SK-N-SH (cell line): ENCODE results near the gene TTC39C. TPM values are rescaled to one million over a fixed set of nuclear protein-coding genes. Genes with fewer than 3 reads are reported as not detected.

Experiments used
- CTCF ChIA-PET: fragments of 300-600, 350-600 bp; formaldehyde crosslinking; extraction: SDS; loops from one replicate; lab custom pipeline; 2021; lab: Yijun Ruan, JAX
- POLR2A ChIA-PET: fragments of 350-600 bp; sonication (Branson Sonifier 250); formaldehyde crosslinking; extraction: SDS; loops from one replicate; lab custom pipeline; 2020; ENCODE audit warnings: antibody characterized with exemption, inconsistent platforms; lab: Yijun Ruan, JAX
- DNase-seq: peaks from one replicate; pipeline ENCODE4 v3.0.0; 2012
- H2AFZ ChIP-seq: fragments of 200-600 bp; sonication (generic); 2 replicates; pipeline ENCODE4 v1.8.1; 2016; ENCODE audit warnings: antibody characterized with exemption, mild to moderate bottlenecking, low read depth
- H3F3A ChIP-seq: fragments of 200-600 bp; sonication (generic); replicated peaks from 2 replicates; pipeline ENCODE3; 2016; ENCODE audit warnings: antibody characterized with exemption, mild to moderate bottlenecking; ENCODE audit not compliant: insufficient read depth
- H3K27ac ChIP-seq, 2 experiments: fragments of 200-500 bp in 1 of 2; fragments of 200-600 bp in 1 of 2; sonication (Bioruptor generic) in 1 of 2; sonication (generic), shearing (Covaris generic) in 1 of 2; 2 replicates each; pipeline versions ENCODE4 v1.5.1 to v1.6.1; 2014 to 2016; ENCODE audit warnings: low read depth in 2 of 2, inconsistent platforms in 1 of 2, low read length in 1 of 2, mild to moderate bottlenecking in 1 of 2, mixed read lengths in 1 of 2
- H3K27me3 ChIP-seq: fragments of 200-600 bp; sonication (generic), shearing (Covaris generic); 2 replicates; pipeline ENCODE4 v1.6.1; 2016; ENCODE audit warnings: mixed run types; ENCODE audit not compliant: insufficient read depth
- H3K36me3 ChIP-seq, 2 experiments: fragments of 200-500 bp in 1 of 2; fragments of 200-600 bp in 1 of 2; sonication (Bioruptor generic) in 1 of 2; sonication (generic) in 1 of 2; replicated peaks in 1 of 2; 2 replicates each; pipeline versions ENCODE3 to v1.5.1; 2014 to 2016; ENCODE audit warnings: low read length in 1 of 2, mild to moderate bottlenecking in 1 of 2; ENCODE audit not compliant: insufficient read depth in 2 of 2, control insufficient read depth in 1 of 2
- H3K4me1 ChIP-seq, 2 experiments: fragments of 200-500 bp in 1 of 2; fragments of 200-600 bp in 1 of 2; sonication (Bioruptor generic) in 1 of 2; sonication (generic), shearing (Covaris generic) in 1 of 2; 2 replicates each; pipeline versions ENCODE4 v1.5.1 to v1.6.1; 2014 to 2016; ENCODE audit warnings: low read depth in 1 of 2, low read length in 1 of 2, mixed run types in 1 of 2; ENCODE audit not compliant: insufficient read depth in 2 of 2, control insufficient read depth in 1 of 2
- H3K4me2 ChIP-seq: fragments of 200-600 bp; sonication (generic), shearing (Covaris generic); 2 replicates; pipeline ENCODE4 v1.6.1; 2017; ENCODE audit warnings: mixed run types
- H3K4me3 ChIP-seq, 2 experiments: fragments of 200-500 bp in 1 of 2; fragments of 200-600 bp in 1 of 2; sonication (Bioruptor generic) in 1 of 2; sonication (generic), shearing (Covaris generic) in 1 of 2; 2 replicates each; pipeline versions ENCODE4 v1.5.1 to v1.8.1; 2014 to 2016; ENCODE audit warnings: low read depth in 2 of 2, inconsistent platforms in 1 of 2, low read length in 1 of 2, mild to moderate bottlenecking in 1 of 2, mixed read lengths in 1 of 2, moderate library complexity in 1 of 2
- H3K79me2 ChIP-seq: fragments of 200-600 bp; sonication (generic); 2 replicates; pipeline ENCODE4 v1.8.1; 2017; ENCODE audit warnings: mild to moderate bottlenecking; ENCODE audit not compliant: insufficient read depth
- H3K9ac ChIP-seq: fragments of 200-600 bp; sonication (generic); 2 replicates; pipeline ENCODE4 v1.6.1; 2017; ENCODE audit warnings: mixed run types
- H3K9me2 ChIP-seq: fragments of 200-600 bp; sonication (generic); 2 replicates; pipeline ENCODE4 v1.6.1; 2017; ENCODE audit warnings: mixed run types
- H3K9me3 ChIP-seq: fragments of 200-600 bp; sonication (generic); 2 replicates; pipeline ENCODE4 v1.6.1; 2017; ENCODE audit warnings: mixed run types, mild to moderate bottlenecking, moderate library complexity
- H4K20me1 ChIP-seq: fragments of 200-600 bp; sonication (generic); 2 replicates; pipeline ENCODE4 v1.6.1; 2017; ENCODE audit warnings: mild to moderate bottlenecking, mixed run types; ENCODE audit not compliant: insufficient read depth
- ELF1 ChIP-seq: IDR thresholded peaks from 2 replicates; pipeline ENCODE4 v1.4.0; 2012
- EP300 ChIP-seq, 2 experiments: IDR thresholded peaks; 2 replicates each; pipeline versions ENCODE4 v1.4.0 to v1.6.1; 2012; ENCODE audit warnings: borderline replicate concordance in 1 of 2, low read depth in 1 of 2, low read length in 1 of 2
- EZH2phosphoT487 ChIP-seq: fragments of 200-600 bp; sonication (generic); IDR thresholded peaks from 2 replicates; pipeline ENCODE4 v1.6.1; 2017; ENCODE audit warnings: low read depth, mixed run types, mild to moderate bottlenecking, antibody characterized with exemption, moderate library complexity, borderline replicate concordance
- FOSL2 ChIP-seq: IDR thresholded peaks from 2 replicates; pipeline ENCODE4 v1.4.0; 2012; ENCODE audit warnings: low read depth, mild to moderate bottlenecking, moderate library complexity, borderline replicate concordance
- FOXJ3 ChIP-seq: sonication (generic); formaldehyde crosslinking; IDR thresholded peaks from 2 replicates; pipeline ENCODE4 v1.5.1; 2020; ENCODE audit warnings: mild to moderate bottlenecking, missing genetic modification reagents
- FOXM1 ChIP-seq: IDR thresholded peaks from 2 replicates; pipeline ENCODE4 v1.4.0; 2012; ENCODE audit warnings: low read depth, mild to moderate bottlenecking
- GABPA ChIP-seq: IDR thresholded peaks from 2 replicates; pipeline ENCODE4 v1.4.0; 2012; ENCODE audit warnings: low read depth, mild to moderate bottlenecking
- GATA2 ChIP-seq: sonication (generic); formaldehyde crosslinking; IDR thresholded peaks from 2 replicates; pipeline ENCODE4 v1.5.0; 2020; ENCODE audit warnings: mild to moderate bottlenecking, missing genetic modification reagents
- JUND ChIP-seq: IDR thresholded peaks from 2 replicates; pipeline ENCODE4 v1.4.0; 2012
- MAX ChIP-seq: IDR thresholded peaks from 2 replicates; pipeline ENCODE4 v1.4.0; 2012; ENCODE audit warnings: low read depth
- NFIC ChIP-seq: IDR thresholded peaks from 2 replicates; pipeline ENCODE4 v1.4.0; 2012; ENCODE audit warnings: borderline replicate concordance
- RAD21 ChIP-seq: IDR thresholded peaks from 2 replicates; pipeline ENCODE4 v1.6.1; 2012; ENCODE audit warnings: mild to moderate bottlenecking, low read length
- REST ChIP-seq: IDR thresholded peaks from 2 replicates; pipeline ENCODE4 v1.6.1; 2012; ENCODE audit warnings: mild to moderate bottlenecking, low read depth, low read length, moderate library complexity
- RFX5 ChIP-seq: IDR thresholded peaks from 2 replicates; pipeline ENCODE4 v1.6.1; 2012; ENCODE audit warnings: mild to moderate bottlenecking, improper control_type of control experiment, low read length
- RXRA ChIP-seq: IDR thresholded peaks from 2 replicates; pipeline ENCODE4 v1.4.0; 2012; ENCODE audit warnings: low read depth, mild to moderate bottlenecking, borderline replicate concordance
- SMC3 ChIP-seq: IDR thresholded peaks from 2 replicates; pipeline ENCODE4 v1.6.1; 2012; ENCODE audit warnings: low read depth, low read length, improper control_type of control experiment
- TAF1 ChIP-seq: IDR thresholded peaks from 2 replicates; pipeline ENCODE4 v1.6.1; 2012; ENCODE audit warnings: low read depth, mild to moderate bottlenecking, low read length, moderate library complexity, borderline replicate concordance
- USF1 ChIP-seq: IDR thresholded peaks from 2 replicates; pipeline ENCODE4 v1.4.0; 2012; ENCODE audit warnings: low read depth, borderline replicate concordance
- WGBS: methylation state at CpG from one replicate; pipeline ENCODE4 v1.1.6; 2017; ENCODE audit warnings: low lambda C conversion rate; 5-methylcytosine and 5-hydroxymethylcytosine counted together
- polyA plus RNA-seq, 3 experiments: library from polyadenylated mRNA; depleted of rRNA; stranded (reverse); fragments of >200 nt; gene quantifications; 2 replicates each; pipeline ENCODE4 v1.2.3, GENCODE V29; 2012
- TF ChIP-seq, protein P1 (sequence below): fragments of 200-600 bp; sonication (generic); IDR thresholded peaks from 2 replicates; pipeline ENCODE4 v1.6.1; 2017; ENCODE audit warnings: antibody characterized with exemption, mild to moderate bottlenecking, moderate library complexity

The TTC39C gene
- polyA plus RNA-seq, 1 of the 3 experiments (the other 2 are of a cell fraction): 8.6 TPM

- no peaks in the 10 kb centered on the region for H3K27me3 ChIP-seq
- H3K9ac ChIP-seq: no peak overlapping the region
- H3K9me3 ChIP-seq: no peaks in the 10 kb centered on the region
- TF ChIP-seq NFIC: peak; percentile 65; the same call in 1 of the 2 replicates
- TF ChIP-seq FOXJ3: no peak
- no peak for TF ChIP-seq EZH2phosphoT487
- TF ChIP-seq USF1: no peak
- no peak for TF ChIP-seq RXRA
- TF ChIP-seq RAD21: no peak
- TF ChIP-seq FOSL2: no peak
- TF ChIP-seq, all 33 proteins: peak for 1
- CTCF ChIA-PET: interaction anchor here (2.1 kb wide), 1 partner anchor 9 kb away, joined by 5 read pairs; no protein-coding TSS in a partner anchor
- peaks cover 6% of the 10 kb centered on the region for H3F3A ChIP-seq
- no peak overlapping the region for H2AFZ ChIP-seq
- H3K4me2 ChIP-seq: peak overlapping the region; percentile 36; the same call in 1 of the 2 replicates
- peaks cover 10 to 12% of the 10 kb centered on the region in 2 experiments; a peak in 3 of 4 replicates for H3K4me1 ChIP-seq
- H4K20me1 ChIP-seq: peaks cover 27% of the 10 kb centered on the region
- H3K79me2 ChIP-seq: peaks cover 60% of the 10 kb centered on the region
- H3K4me3 ChIP-seq: no peak overlapping the region
- H3K9me2 ChIP-seq: no peaks in the 10 kb centered on the region
- H3K36me3 ChIP-seq: peaks cover 0 to 5% of the 10 kb centered on the region in 2 experiments
- WGBS: 86% methylated on average over 4 of the region's 4 CpGs
- H3K27ac ChIP-seq: no peak overlapping the region
- no peak for DNase-seq
- POLR2A ChIA-PET: no interaction called here
Measured at GRCh38 chr18:24022161-24022560, 7.6 kb downstream of the TTC39C start.

GRCh38 chr18:24023185-24023814 lies 8.7 kb downstream of the TTC39C start:
- H3K27me3 ChIP-seq: no peaks in the 10 kb centered on the region
- ChIA-PET POLR2A (interaction anchor here (1.6 kb wide), 1 partner anchor 8 kb away, joined by 6 read pairs; the partner anchor contains the start of gene TTC39C), CTCF (interaction anchor here (1.2 to 2.1 kb wide), 3 partner anchors 10 to 106 kb away, joined by 3 to 5 read pairs (median 3); no protein-coding TSS in a partner anchor)
- 98% methylated on average over 6 of the region's 6 CpGs for WGBS
- peaks cover 31% of the 10 kb centered on the region for H4K20me1 ChIP-seq
- H3K36me3 ChIP-seq: peaks cover 0 to 2% of the 10 kb centered on the region in 2 experiments
- peaks cover 11 to 13% of the 10 kb centered on the region in 2 experiments; a peak in 2 of 4 replicates for H3K4me1 ChIP-seq
- DNase-seq: peak; percentile 68
- no peak overlapping the region for H3K4me3 ChIP-seq
- peaks cover 9% of the 10 kb centered on the region for H3F3A ChIP-seq
- no peak overlapping the region for H3K9ac ChIP-seq
- H3K4me2 ChIP-seq: no peak overlapping the region
- no peaks in the 10 kb centered on the region for H3K9me2 ChIP-seq
- peaks cover 56% of the 10 kb centered on the region for H3K79me2 ChIP-seq
- no peak overlapping the region for H2AFZ ChIP-seq
- H3K9me3 ChIP-seq: no peaks in the 10 kb centered on the region
- no peak overlapping the region; a peak in 1 of 4 replicates for H3K27ac ChIP-seq
- TF ChIP-seq RAD21 (peak; percentile 47), SMC3 (0 out of 2 replicates have a peak, but pooled peaks have one; percentile 13), FOSL2 (no peak), GABPA (no peak), EP300 (IDR thresholded peaks at IDR 0.05; ENCODE audit: borderline replicate concordance in 1 of 2, low read depth in 1 of 2, low read length in 1 of 2) (no peak), TAF1 (no peak), REST (no peak), ELF1 (no peak), USF1 (no peak), NFIC (no peak), MAX (no peak), FOXM1 (no peak), FOXJ3 (no peak), JUND (no peak), RXRA (no peak), RFX5 (no peak), GATA2 (no peak)
- TF ChIP-seq, protein P1, sequence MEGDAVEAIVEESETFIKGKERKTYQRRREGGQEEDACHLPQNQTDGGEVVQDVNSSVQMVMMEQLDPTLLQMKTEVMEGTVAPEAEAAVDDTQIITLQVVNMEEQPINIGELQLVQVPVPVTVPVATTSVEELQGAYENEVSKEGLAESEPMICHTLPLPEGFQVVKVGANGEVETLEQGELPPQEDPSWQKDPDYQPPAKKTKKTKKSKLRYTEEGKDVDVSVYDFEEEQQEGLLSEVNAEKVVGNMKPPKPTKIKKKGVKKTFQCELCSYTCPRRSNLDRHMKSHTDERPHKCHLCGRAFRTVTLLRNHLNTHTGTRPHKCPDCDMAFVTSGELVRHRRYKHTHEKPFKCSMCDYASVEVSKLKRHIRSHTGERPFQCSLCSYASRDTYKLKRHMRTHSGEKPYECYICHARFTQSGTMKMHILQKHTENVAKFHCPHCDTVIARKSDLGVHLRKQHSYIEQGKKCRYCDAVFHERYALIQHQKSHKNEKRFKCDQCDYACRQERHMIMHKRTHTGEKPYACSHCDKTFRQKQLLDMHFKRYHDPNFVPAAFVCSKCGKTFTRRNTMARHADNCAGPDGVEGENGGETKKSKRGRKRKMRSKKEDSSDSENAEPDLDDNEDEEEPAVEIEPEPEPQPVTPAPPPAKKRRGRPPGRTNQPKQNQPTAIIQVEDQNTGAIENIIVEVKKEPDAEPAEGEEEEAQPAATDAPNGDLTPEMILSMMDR: peak; percentile 17; the same call in 1 of the 2 replicates
